ENCODE data around the gene PIWIL1. TPM values are rescaled to one million over a fixed set of nuclear protein-coding genes. Genes with fewer than 3 reads are reported as not detected.

Gene PIWIL1
- under 1 TPM in 1 of 4 donors, not detected in 3; 0.62 TPM for total RNA-seq

DNA sequence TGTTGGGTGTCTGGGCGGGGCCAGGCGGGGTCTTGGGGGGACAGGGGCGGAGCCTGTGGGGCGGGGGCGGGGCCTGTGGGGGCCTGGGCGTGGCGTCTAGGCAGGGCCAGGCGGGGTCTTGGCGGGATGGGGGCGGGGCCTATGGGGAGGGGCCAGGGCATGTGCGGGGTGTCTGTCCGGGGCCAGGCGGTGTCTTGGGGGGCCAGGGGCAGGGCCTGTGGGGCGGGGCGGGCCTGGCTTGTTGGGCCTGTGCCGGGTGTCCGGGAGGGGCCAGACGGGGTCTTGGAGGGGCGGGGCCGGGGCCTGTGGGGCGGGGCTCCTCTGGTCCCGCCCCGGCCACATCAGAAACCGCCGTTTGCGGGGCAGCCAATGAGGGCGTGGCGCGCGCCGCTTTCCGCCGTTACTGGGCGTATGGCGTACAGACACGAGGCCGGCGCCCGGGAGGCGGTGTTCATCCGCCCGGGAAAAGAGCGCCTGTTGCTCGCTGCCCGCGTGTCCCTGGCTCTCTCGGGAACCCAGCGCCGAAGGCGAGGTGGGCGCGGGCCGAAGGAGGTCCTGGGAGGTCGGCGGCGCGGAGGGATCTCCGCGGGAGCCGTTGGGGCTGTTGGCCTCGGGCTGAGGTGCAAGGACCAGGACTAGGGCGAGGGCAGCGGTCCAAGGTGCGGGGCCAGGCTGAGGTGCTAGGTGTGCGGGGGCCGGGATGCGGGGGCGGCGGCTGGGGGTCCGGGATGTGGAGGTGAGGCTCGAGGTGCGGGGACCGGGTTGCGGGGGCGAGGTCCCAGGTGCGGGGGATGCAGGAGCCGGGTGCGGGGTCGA lies at the start of gene PIWIL1:
Gene PIWIL1, plus strand, starts transcription at position 400 of the 816 bp plus-strand sequence. CDS start 4,705 bp downstream, outside the sequence.
- peaks cover 0 to 10% of the 10 kb centered on the region in 2 donors for H3K27me3 ChIP-seq
- DNase-seq: no peak
- no peaks in the 10 kb centered on the region for H3K9me3 ChIP-seq
- no peak within 1 kb of the TSS for H3K4me3 ChIP-seq
- TF ChIP-seq, protein P1, sequence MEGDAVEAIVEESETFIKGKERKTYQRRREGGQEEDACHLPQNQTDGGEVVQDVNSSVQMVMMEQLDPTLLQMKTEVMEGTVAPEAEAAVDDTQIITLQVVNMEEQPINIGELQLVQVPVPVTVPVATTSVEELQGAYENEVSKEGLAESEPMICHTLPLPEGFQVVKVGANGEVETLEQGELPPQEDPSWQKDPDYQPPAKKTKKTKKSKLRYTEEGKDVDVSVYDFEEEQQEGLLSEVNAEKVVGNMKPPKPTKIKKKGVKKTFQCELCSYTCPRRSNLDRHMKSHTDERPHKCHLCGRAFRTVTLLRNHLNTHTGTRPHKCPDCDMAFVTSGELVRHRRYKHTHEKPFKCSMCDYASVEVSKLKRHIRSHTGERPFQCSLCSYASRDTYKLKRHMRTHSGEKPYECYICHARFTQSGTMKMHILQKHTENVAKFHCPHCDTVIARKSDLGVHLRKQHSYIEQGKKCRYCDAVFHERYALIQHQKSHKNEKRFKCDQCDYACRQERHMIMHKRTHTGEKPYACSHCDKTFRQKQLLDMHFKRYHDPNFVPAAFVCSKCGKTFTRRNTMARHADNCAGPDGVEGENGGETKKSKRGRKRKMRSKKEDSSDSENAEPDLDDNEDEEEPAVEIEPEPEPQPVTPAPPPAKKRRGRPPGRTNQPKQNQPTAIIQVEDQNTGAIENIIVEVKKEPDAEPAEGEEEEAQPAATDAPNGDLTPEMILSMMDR (IDR thresholded peaks at IDR 0.05): no peak
- TF ChIP-seq POLR2A (IDR thresholded peaks at IDR 0.05): no peak
- H3K27ac ChIP-seq: no peak within 1 kb of the TSS
- H3K4me1 ChIP-seq: peaks cover 0 to 7% of the 10 kb centered on the region in 2 donors
- intact Hi-C loops (cut with DNase I; ENCODE audit: low total_unique reads): loop anchor here (10.0 kb wide), 1 partner anchor 293 kb away; no protein-coding TSS in a partner anchor
- H3K36me3 ChIP-seq: no peaks in the 10 kb centered on the region

DNA sequence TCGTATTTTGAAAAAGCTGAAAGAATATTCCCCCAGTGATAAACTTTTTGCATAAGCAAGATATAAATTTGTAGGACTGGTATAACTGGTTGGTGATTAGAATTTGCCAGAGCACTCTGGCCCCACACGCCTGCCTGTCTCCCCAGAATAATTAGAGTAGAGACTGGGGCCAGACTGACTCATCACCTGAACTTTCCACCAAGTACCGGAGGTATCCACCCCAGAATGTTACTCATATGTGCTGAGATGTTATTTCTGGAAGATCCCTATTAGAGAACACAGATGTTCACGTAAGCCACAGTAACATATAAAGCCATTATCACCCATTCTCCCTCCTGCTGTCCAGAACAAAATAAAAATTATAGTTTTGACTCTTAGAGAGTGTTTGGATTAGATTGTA lies 49.5 kb upstream of the PIWIL1 start:
- peaks cover 0 to 3% of the 10 kb centered on the region in 2 donors for H3K27me3 ChIP-seq
- intact Hi-C loops (cut with DNase I; ENCODE audit: low total_unique reads): no loop called here
- H3K4me3 ChIP-seq: no peak overlapping the region
- no peaks in the 10 kb centered on the region for H3K4me1 ChIP-seq
- no peak for DNase-seq
- H3K36me3 ChIP-seq: no peaks in the 10 kb centered on the region
- no peaks in the 10 kb centered on the region for H3K9me3 ChIP-seq
- no peak overlapping the region for H3K27ac ChIP-seq
- TF ChIP-seq POLR2A (IDR thresholded peaks at IDR 0.05): no peak
- TF ChIP-seq, protein P1 (IDR thresholded peaks at IDR 0.05): no peak

DNA sequence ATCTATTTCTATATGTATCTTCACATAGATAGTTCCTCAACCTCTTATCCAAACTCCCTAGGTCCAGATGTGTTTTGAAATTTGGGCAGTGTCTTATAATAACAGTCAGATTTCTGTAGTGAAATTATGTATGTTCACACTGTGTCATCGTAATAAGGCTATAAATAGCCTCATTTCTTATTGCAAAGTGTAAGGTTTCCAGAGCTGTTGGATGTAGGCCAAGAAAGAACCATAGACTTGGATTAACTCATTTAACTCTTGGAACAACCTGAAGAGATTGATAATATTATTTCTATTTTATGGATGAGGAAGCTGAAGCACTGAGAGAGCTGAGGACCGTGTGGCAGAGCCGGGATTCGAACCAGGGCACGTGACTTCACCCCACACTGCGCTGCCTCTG lies 49.0 kb upstream of the PIWIL1 start:
- no peak for DNase-seq
- Histone ChIP-seq H3K9me3 (no peaks in the 10 kb centered on the region), H3K4me1 (no peaks in the 10 kb centered on the region), H3K36me3 (no peaks in the 10 kb centered on the region), H3K4me3 (no peak overlapping the region), H3K27ac (no peak overlapping the region), H3K27me3 (peaks cover 0 to 3% of the 10 kb centered on the region in 2 donors)
- TF ChIP-seq, protein P1 (IDR thresholded peaks at IDR 0.05): no peak
- no peak for TF ChIP-seq POLR2A (IDR thresholded peaks at IDR 0.05)
- intact Hi-C loops (cut with DNase I; ENCODE audit: low total_unique reads): no loop called here

DNA sequence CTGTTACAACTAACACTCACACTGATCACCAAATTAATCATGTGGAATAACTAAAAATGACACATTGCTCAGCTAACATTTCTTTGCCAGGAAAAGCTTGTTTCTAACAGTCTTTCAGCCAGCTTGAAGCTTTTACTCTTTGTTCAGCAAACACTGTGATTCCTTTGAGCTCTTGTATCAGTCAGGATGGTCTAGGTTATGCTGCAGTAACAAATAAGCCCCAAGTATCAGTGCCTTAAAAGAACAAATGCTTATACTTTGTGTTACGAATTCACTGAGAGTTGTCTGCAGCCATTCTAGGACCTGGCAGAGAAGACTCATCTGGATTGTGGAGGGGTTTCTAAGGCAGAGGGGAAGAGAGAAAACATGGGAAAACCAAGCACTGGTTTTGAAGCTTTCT lies 47.6 kb upstream of the PIWIL1 start:
- peaks cover 0 to 3% of the 10 kb centered on the region in 2 donors for H3K27me3 ChIP-seq
- H3K27ac ChIP-seq: no peak overlapping the region
- H3K4me3 ChIP-seq: no peak overlapping the region
- no peaks in the 10 kb centered on the region for H3K4me1 ChIP-seq
- intact Hi-C loops (cut with DNase I; ENCODE audit: low total_unique reads): no loop called here
- H3K9me3 ChIP-seq: no peaks in the 10 kb centered on the region
- no peaks in the 10 kb centered on the region for H3K36me3 ChIP-seq
- TF ChIP-seq, protein P1 (IDR thresholded peaks at IDR 0.05): no peak
- TF ChIP-seq POLR2A (IDR thresholded peaks at IDR 0.05): no peak
- DNase-seq: no peak

DNA sequence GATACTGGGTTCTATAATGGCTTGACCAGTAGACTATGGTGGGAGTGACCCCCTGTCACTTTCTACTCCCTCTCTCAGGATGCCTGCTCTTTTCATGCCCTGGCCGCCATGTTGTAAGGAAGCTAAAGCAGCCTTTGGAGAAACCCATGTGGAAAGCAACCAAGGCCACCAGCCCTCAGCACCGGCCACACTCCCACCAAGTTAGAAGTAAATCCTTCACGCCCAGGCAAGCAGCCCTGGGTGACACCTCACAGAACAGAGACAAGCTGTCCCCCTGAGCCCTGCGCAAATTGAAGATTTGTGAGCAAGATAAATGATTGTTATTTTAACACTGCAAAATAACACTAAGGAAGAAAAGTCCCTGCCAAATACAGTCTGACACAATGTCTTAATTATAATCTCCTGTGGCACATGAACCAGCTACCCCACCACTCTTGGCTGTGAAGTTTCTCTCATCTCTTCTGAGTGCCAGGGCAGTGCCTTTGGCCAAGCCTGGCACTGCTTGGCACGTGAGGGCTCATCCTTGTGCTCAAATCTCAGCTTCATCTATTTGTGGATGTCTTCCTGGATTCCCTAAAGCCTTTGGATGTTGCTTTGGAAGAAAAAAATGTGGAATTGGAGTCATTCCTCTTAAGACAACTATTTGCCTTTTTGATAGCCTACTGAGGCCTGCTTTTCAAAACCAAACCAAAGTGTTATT lies 39.2 kb upstream of the PIWIL1 start:
- intact Hi-C loops (cut with DNase I; ENCODE audit: low total_unique reads): no loop called here
- TF ChIP-seq POLR2A (IDR thresholded peaks at IDR 0.05): no peak
- TF ChIP-seq, protein P1 (IDR thresholded peaks at IDR 0.05): no peak
- H3K27me3 ChIP-seq: no peaks in the 10 kb centered on the region
- no peak overlapping the region for H3K4me3 ChIP-seq
- H3K4me1 ChIP-seq: no peaks in the 10 kb centered on the region
- no peak for DNase-seq
- H3K27ac ChIP-seq: no peak overlapping the region
- H3K36me3 ChIP-seq: no peaks in the 10 kb centered on the region
- no peaks in the 10 kb centered on the region for H3K9me3 ChIP-seq
